ENCODE measurements around the gene CNOT2.

Gene CNOT2

GRCh38 chr12:70327541-70327940 lies 84.3 kb downstream of the CNOT2 start:
- Histone ChIP-seq H3K4me3 (ENCODE audit: low read depth in 1 of 2, low read length in 2 of 2) (no peak overlapping the region), H3K4me1 (ENCODE audit: control insufficient read depth in 1 of 2, insufficient read depth in 2 of 2, low read length in 2 of 2) (no peaks in the 10 kb centered on the region), H3K27ac (ENCODE audit: low read depth, low read length) (no peak overlapping the region), H3K36me3 (ENCODE audit: control insufficient read depth in 1 of 2, insufficient read depth in 2 of 2, low read length in 2 of 2) (peaks cover 0 to 5% of the 10 kb centered on the region in 2 donors), H3K9me3 (ENCODE audit: control insufficient read depth in 1 of 2, low read length in 2 of 2) (no peaks in the 10 kb centered on the region), H3K9ac (ENCODE audit: low read depth in 1 of 2, low read length in 2 of 2) (no peak overlapping the region), H3K27me3 (ENCODE audit: control insufficient read depth in 1 of 2, insufficient read depth in 2 of 2, low read length in 2 of 2) (no peaks in the 10 kb centered on the region)

DNA sequence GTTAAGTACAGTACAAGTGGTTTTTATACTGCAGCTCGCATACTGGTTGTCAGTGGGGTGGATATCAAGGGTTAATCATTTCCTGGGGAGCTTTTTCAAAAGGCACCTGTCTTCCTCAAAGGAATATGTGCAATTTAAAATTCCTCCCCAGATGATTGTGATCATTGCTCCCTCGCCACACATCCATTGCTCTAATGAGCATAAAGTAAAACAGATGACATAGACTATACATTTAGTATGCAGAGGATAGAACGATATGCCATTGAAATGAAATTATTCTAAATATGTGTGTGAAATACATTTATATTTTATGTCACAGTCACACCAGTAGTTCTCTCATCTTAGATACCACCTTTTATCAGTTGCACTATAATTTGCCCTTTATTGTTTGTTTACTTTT lies 86.5 kb downstream of the CNOT2 start:
- Histone ChIP-seq H3K4me3 (ENCODE audit: low read depth in 1 of 2, low read length in 2 of 2) (no peak overlapping the region), H3K36me3 (ENCODE audit: control insufficient read depth in 1 of 2, insufficient read depth in 2 of 2, low read length in 2 of 2) (peaks cover 0 to 6% of the 10 kb centered on the region in 2 donors), H3K4me1 (ENCODE audit: control insufficient read depth in 1 of 2, insufficient read depth in 2 of 2, low read length in 2 of 2) (no peaks in the 10 kb centered on the region), H3K9ac (ENCODE audit: low read depth in 1 of 2, low read length in 2 of 2) (no peak overlapping the region), H3K27ac (ENCODE audit: low read depth, low read length) (no peak overlapping the region), H3K9me3 (ENCODE audit: control insufficient read depth in 1 of 2, low read length in 2 of 2) (no peaks in the 10 kb centered on the region), H3K27me3 (ENCODE audit: control insufficient read depth in 1 of 2, insufficient read depth in 2 of 2, low read length in 2 of 2) (no peaks in the 10 kb centered on the region)

DNA sequence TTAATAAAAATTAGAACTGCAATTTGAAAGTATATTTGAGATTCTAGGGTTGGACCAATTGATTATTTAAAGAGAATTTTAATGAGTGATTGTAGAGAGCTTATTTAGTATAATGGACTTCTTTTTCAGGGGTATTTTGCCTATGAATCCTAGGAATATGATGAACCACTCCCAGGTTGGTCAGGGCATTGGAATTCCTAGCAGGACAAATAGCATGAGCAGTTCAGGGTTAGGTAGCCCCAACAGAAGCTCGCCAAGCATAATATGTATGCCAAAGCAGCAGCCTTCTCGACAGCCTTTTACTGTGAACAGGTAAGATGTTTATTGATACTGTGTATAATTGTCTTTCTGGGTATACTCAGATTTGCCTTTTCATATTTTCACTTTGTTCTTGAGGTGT lies 86.9 kb downstream of the CNOT2 start:
- Histone ChIP-seq H3K4me1 (ENCODE audit: control insufficient read depth in 1 of 2, insufficient read depth in 2 of 2, low read length in 2 of 2) (no peaks in the 10 kb centered on the region), H3K36me3 (ENCODE audit: control insufficient read depth in 1 of 2, insufficient read depth in 2 of 2, low read length in 2 of 2) (peaks cover 0 to 10% of the 10 kb centered on the region in 2 donors), H3K27me3 (ENCODE audit: control insufficient read depth in 1 of 2, insufficient read depth in 2 of 2, low read length in 2 of 2) (no peaks in the 10 kb centered on the region), H3K27ac (ENCODE audit: low read depth, low read length) (no peak overlapping the region), H3K9me3 (ENCODE audit: control insufficient read depth in 1 of 2, low read length in 2 of 2) (no peaks in the 10 kb centered on the region), H3K4me3 (ENCODE audit: low read depth in 1 of 2, low read length in 2 of 2) (no peak overlapping the region), H3K9ac (ENCODE audit: low read depth in 1 of 2, low read length in 2 of 2) (no peak overlapping the region)

DNA sequence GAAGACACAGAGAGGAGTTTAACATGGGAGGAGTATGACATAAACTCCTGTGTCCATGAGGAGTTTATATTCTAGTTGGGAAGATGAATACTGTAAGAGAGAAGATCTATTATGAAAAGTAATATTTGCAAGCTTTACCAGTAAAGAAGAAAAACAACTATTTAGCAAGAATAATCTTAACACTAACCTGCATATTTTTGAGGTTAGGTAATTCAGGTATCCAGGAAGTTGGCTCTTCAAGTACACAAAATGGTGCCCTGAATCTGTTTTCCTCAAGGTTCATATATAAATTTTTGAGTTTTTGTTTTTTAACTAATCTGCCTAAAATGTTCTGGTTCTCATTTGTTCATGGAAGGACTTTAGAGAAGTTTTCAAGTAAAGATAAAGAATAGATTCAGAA lies 89.0 kb downstream of the CNOT2 start:
- H3K9me3 ChIP-seq (ENCODE audit: control insufficient read depth in 1 of 2, low read length in 2 of 2): no peaks in the 10 kb centered on the region
- H3K4me1 ChIP-seq (ENCODE audit: control insufficient read depth in 1 of 2, insufficient read depth in 2 of 2, low read length in 2 of 2): no peaks in the 10 kb centered on the region
- H3K4me3 ChIP-seq (ENCODE audit: low read depth in 1 of 2, low read length in 2 of 2): no peak overlapping the region
- no peak overlapping the region for H3K27ac ChIP-seq (ENCODE audit: low read depth, low read length)
- no peaks in the 10 kb centered on the region for H3K27me3 ChIP-seq (ENCODE audit: control insufficient read depth in 1 of 2, insufficient read depth in 2 of 2, low read length in 2 of 2)
- H3K36me3 ChIP-seq (ENCODE audit: control insufficient read depth in 1 of 2, insufficient read depth in 2 of 2, low read length in 2 of 2): peaks cover 12 to 18% of the 10 kb centered on the region in 2 donors
- no peak overlapping the region for H3K9ac ChIP-seq (ENCODE audit: low read depth in 1 of 2, low read length in 2 of 2)

GRCh38 chr12:70334742-70335141 lies 91.5 kb downstream of the CNOT2 start:
- Histone ChIP-seq H3K4me1 (ENCODE audit: control insufficient read depth in 1 of 2, insufficient read depth in 2 of 2, low read length in 2 of 2) (no peaks in the 10 kb centered on the region), H3K27ac (ENCODE audit: low read depth, low read length) (no peak overlapping the region), H3K36me3 (ENCODE audit: control insufficient read depth in 1 of 2, insufficient read depth in 2 of 2, low read length in 2 of 2) (peaks cover 27 to 30% of the 10 kb centered on the region in 2 donors), H3K27me3 (ENCODE audit: control insufficient read depth in 1 of 2, insufficient read depth in 2 of 2, low read length in 2 of 2) (no peaks in the 10 kb centered on the region), H3K4me3 (ENCODE audit: low read depth in 1 of 2, low read length in 2 of 2) (no peak overlapping the region), H3K9me3 (ENCODE audit: control insufficient read depth in 1 of 2, low read length in 2 of 2) (no peaks in the 10 kb centered on the region), H3K9ac (ENCODE audit: low read depth in 1 of 2, low read length in 2 of 2) (no peak overlapping the region)

GRCh38 chr12:70338531-70338930 lies 95.3 kb downstream of the CNOT2 start:
- Histone ChIP-seq H3K36me3 (ENCODE audit: control insufficient read depth in 1 of 2, insufficient read depth in 2 of 2, low read length in 2 of 2) (peaks cover 53 to 55% of the 10 kb centered on the region in 2 donors), H3K27me3 (ENCODE audit: control insufficient read depth in 1 of 2, insufficient read depth in 2 of 2, low read length in 2 of 2) (no peaks in the 10 kb centered on the region), H3K4me1 (ENCODE audit: control insufficient read depth in 1 of 2, insufficient read depth in 2 of 2, low read length in 2 of 2) (no peaks in the 10 kb centered on the region), H3K27ac (ENCODE audit: low read depth, low read length) (no peak overlapping the region), H3K9ac (ENCODE audit: low read depth in 1 of 2, low read length in 2 of 2) (no peak overlapping the region), H3K9me3 (ENCODE audit: control insufficient read depth in 1 of 2, low read length in 2 of 2) (no peaks in the 10 kb centered on the region), H3K4me3 (ENCODE audit: low read depth in 1 of 2, low read length in 2 of 2) (no peak overlapping the region)

GRCh38 chr12:70351076-70351475 lies 107.8 kb downstream of the CNOT2 start:
- peaks cover 9 to 22% of the 10 kb centered on the region in 2 donors for H3K36me3 ChIP-seq (ENCODE audit: control insufficient read depth in 1 of 2, insufficient read depth in 2 of 2, low read length in 2 of 2)
- no peaks in the 10 kb centered on the region for H3K27me3 ChIP-seq (ENCODE audit: control insufficient read depth in 1 of 2, insufficient read depth in 2 of 2, low read length in 2 of 2)
- no peaks in the 10 kb centered on the region for H3K9me3 ChIP-seq (ENCODE audit: control insufficient read depth in 1 of 2, low read length in 2 of 2)
- H3K9ac ChIP-seq (ENCODE audit: low read depth in 1 of 2, low read length in 2 of 2): no peak overlapping the region
- no peak overlapping the region for H3K4me3 ChIP-seq (ENCODE audit: low read depth in 1 of 2, low read length in 2 of 2)
- H3K4me1 ChIP-seq (ENCODE audit: control insufficient read depth in 1 of 2, insufficient read depth in 2 of 2, low read length in 2 of 2): no peaks in the 10 kb centered on the region
- H3K27ac ChIP-seq (ENCODE audit: low read depth, low read length): no peak overlapping the region

GRCh38 chr12:70353780-70354660 lies 110.8 kb downstream of the CNOT2 start:
- no peak overlapping the region for H3K27ac ChIP-seq (ENCODE audit: low read depth, low read length)
- no peak overlapping the region for H3K4me3 ChIP-seq (ENCODE audit: low read depth in 1 of 2, low read length in 2 of 2)
- H3K9ac ChIP-seq (ENCODE audit: low read depth in 1 of 2, low read length in 2 of 2): no peak overlapping the region
- no peaks in the 10 kb centered on the region for H3K9me3 ChIP-seq (ENCODE audit: control insufficient read depth in 1 of 2, low read length in 2 of 2)
- H3K36me3 ChIP-seq (ENCODE audit: control insufficient read depth in 1 of 2, insufficient read depth in 2 of 2, low read length in 2 of 2): peaks cover 9 to 12% of the 10 kb centered on the region in 2 donors
- H3K27me3 ChIP-seq (ENCODE audit: control insufficient read depth in 1 of 2, insufficient read depth in 2 of 2, low read length in 2 of 2): no peaks in the 10 kb centered on the region
- H3K4me1 ChIP-seq (ENCODE audit: control insufficient read depth in 1 of 2, insufficient read depth in 2 of 2, low read length in 2 of 2): no peaks in the 10 kb centered on the region

DNA sequence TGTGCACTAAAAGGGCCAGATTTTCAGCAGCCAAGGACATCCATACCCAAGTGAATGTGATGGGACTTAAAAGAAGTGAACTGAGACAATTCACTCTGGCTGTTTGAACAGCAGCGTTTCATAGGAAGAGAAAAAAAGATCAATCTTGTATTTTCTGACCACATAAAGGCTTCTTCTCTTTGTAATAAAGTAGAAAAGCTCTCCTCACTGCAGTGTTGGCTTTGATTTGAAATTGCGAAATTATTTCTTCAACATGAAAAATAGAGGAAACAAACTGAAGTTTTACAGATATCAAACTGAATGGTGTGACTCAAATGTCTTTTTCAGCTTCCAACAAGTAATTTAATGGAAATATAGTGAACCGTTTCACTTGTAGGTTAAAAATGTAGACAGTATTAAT lies 111.6 kb downstream of the CNOT2 start:
- Histone ChIP-seq H3K4me1 (ENCODE audit: control insufficient read depth in 1 of 2, insufficient read depth in 2 of 2, low read length in 2 of 2) (no peaks in the 10 kb centered on the region), H3K36me3 (ENCODE audit: control insufficient read depth in 1 of 2, insufficient read depth in 2 of 2, low read length in 2 of 2) (peaks cover 9 to 12% of the 10 kb centered on the region in 2 donors), H3K27ac (ENCODE audit: low read depth, low read length) (no peak overlapping the region), H3K4me3 (ENCODE audit: low read depth in 1 of 2, low read length in 2 of 2) (no peak overlapping the region), H3K9ac (ENCODE audit: low read depth in 1 of 2, low read length in 2 of 2) (no peak overlapping the region), H3K9me3 (ENCODE audit: control insufficient read depth in 1 of 2, low read length in 2 of 2) (no peaks in the 10 kb centered on the region), H3K27me3 (ENCODE audit: control insufficient read depth in 1 of 2, insufficient read depth in 2 of 2, low read length in 2 of 2) (no peaks in the 10 kb centered on the region)

GRCh38 chr12:70355972-70356371 lies 112.7 kb downstream of the CNOT2 start:
- no peak overlapping the region for H3K9ac ChIP-seq (ENCODE audit: low read depth in 1 of 2, low read length in 2 of 2)
- peaks cover 9 to 12% of the 10 kb centered on the region in 2 donors for H3K36me3 ChIP-seq (ENCODE audit: control insufficient read depth in 1 of 2, insufficient read depth in 2 of 2, low read length in 2 of 2)
- no peaks in the 10 kb centered on the region for H3K27me3 ChIP-seq (ENCODE audit: control insufficient read depth in 1 of 2, insufficient read depth in 2 of 2, low read length in 2 of 2)
- H3K27ac ChIP-seq (ENCODE audit: low read depth, low read length): no peak overlapping the region
- no peaks in the 10 kb centered on the region for H3K9me3 ChIP-seq (ENCODE audit: control insufficient read depth in 1 of 2, low read length in 2 of 2)
- H3K4me1 ChIP-seq (ENCODE audit: control insufficient read depth in 1 of 2, insufficient read depth in 2 of 2, low read length in 2 of 2): no peaks in the 10 kb centered on the region
- H3K4me3 ChIP-seq (ENCODE audit: low read depth in 1 of 2, low read length in 2 of 2): no peak overlapping the region

All from duodenal mucosa (tissue), 2 donors.